NCI-H510A treated with DMSO at 0.1 percent for 48 hours (cell line): Measurements from ENCODE around the gene PRKN.
"Not testable (repeated sequence)": the region's sequence is repeated elsewhere in the genome, so short reads cannot be mapped to it uniquely, and the experiment has no call there.

Experiments
- DNase-seq: peaks from one replicate; lab custom pipeline; 2025; lab: John Stamatoyannopoulos, UW

The PRKN gene

DNA sequence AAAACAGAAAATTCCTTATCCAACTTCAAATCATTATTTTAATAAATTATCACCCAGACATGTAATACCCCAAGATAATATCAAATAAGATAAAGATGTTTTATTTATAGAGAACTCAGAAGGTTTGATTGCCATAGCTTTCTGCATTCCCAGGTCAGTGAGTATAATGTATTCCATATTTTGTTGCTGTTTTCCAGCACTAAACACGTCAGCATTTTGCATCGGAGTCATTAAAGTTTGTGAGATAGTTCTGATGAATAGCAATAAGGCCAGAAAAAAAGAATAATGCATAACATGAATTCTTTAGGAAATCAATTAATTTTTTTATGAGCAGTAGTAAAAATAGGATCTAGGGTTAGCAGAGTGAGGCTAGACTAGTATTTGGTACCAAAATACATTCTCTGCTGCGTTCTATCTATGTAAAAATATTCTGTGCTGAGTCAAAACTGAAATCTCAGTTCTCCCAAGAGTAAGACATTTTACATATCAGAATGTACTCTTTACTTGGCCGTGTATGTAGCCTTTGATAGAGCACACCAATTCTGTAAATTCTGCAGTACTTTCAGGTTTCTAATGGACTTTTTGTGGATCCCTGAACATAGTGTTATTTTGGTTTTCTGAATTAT, 1183.8 kb downstream of the PRKN start:
- no peak for DNase-seq

DNA sequence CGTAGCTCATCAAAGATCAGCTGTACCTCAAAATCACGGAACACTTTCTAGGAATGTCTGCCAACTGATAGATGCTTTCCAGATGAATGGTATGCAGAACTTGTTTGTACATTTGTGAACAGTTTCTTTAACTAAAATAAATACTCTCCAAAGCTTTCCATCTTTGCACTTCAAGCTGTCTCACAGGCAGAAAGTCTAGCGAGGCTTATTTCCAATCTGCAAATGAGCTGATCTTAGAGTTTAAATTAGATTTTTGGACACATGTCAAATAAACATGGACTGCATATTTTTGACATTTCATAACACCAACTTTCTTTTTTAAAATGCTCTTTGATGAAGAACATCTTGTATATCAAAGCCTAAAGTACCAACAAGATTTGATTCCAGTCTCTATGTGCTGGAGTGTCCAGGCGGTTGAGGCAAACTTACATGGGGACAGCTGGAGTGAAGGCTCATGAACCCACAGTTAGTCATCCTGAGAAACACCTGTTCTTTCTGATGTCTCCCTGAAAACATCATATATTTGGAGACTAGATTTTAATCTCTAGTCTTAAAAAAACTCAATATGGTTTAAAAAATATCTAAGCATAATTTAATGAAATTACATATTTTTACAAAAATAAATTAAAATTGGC, 1185.1 kb downstream of the PRKN start:
- DNase-seq = no peak

DNA sequence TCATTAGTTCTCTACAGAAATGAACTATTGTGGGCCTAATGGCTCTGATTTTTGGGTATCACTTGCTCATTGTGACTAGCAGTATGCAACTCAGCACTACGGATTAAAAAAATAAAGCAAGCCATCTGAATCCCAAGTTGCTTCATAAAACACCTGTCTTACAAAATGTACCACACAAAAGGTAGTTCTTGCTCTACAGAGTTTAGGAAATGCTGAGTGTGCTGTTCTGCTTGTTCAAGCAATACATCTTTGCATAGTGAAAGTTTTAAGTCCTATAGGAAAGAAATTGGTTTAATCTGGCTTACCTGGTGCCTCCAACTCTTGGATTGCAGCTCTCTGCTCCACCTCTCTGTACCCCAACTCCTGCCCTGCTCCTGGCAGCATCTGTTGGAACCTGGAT, 1187.0 kb downstream of the PRKN start:
- DNase-seq = no peak

DNA sequence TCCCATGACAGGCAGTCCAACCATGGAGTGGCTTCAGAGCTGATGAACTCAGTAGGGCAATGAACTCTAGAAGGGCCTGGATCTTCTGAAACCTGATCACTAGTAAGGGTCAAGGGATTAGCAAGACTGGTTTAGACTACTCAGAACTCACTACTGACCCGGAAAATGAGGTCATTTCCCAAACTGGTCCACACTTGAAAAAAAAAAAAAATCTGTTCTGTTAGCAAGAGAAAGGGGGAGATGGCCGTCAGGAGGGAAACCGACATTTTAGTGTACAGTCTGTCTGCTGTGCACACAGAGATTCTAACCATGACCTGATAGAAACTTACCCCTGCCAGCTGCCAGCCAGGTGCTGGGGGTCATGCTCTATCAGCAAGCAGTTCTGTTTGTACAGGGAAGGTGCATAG, 1191.3 kb downstream of the PRKN start:
- DNase-seq = no peak

DNA sequence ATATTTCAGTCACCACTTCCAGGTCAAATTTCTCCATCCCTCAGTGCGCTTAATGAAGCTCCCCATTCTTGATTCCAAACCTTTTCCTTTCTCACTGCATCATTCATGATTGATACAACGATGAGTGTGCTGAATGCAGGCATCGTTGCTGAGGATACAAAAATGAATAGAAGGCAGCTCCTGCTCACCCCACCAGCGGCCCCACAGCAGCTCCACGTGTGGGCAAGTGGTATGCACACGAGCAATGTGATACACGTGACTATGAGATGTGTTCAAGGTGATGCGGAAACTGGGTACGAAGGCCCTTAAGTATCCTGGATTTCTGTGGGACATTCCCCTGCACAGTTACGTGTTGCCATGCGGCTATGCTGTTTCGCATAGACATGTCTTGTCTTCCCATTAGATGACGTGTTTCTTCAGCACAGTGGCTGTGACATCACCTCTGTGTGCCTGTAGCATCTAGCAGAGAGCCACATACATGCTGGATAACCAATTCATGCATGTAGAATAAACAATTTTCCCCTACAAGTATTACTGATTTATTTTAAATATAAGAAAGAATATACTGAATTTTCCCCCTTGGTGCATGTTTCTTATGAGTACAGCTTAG, 1193.2 kb downstream of the PRKN start:
- no peak for DNase-seq

DNA sequence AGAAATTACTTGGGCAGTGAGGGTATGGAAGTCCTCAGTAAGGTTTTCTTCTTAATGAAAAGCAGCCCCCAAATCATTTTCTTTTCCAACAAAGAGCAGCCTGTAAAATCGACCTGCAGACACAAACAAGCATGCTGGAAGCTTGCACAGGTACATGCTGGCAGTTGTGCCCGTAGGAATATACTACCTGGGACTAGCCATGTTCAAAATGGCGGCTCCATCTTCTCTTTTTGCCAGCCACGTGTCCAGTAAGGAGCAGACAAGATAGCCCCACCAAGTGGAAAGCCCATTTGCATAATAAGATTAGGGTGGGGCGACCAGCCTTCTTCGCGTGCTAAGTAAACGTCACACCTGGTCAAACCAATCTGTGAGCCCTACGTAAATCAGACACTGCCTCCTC, 1194.3 kb downstream of the PRKN start:
- no peak for DNase-seq

DNA sequence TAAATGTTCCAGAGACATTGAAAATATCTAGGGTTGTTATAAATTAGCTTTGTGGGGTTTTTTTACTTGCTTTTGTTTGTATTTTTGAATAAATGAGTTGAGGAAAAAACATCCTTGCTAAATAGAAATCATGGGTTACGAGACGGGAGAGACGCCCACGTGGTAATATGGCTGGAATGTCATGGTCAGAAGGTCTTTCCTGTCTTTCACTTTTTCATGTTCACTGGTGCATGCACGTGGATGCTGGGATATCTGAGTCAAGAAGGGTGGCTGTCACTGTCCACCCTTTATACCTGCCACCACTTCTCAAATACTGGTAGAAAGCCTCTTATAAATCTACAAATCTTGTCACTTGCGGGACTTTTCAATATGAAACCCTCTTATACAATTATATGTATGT, 1195.0 kb downstream of the PRKN start:
- no peak for DNase-seq

DNA sequence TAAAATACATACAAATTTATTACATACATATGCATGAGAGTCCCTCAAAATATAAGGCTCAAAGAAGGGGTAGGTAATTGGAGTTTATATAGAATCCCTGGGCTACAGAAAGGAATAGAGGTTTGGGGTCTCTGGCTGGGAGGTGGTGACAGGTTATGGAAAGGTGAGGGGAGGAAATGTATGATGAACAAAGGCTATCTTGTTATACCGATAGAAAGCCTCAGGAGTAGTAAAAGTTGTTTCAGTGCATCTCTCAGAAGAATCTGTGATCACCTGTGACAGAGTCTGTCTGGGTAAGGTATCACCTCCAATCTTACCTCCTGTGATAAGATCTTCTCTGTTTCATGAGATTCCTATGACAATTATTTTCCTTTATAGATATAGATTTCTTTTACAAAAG, 1200.8 kb downstream of the PRKN start:
- no peak for DNase-seq

DNA sequence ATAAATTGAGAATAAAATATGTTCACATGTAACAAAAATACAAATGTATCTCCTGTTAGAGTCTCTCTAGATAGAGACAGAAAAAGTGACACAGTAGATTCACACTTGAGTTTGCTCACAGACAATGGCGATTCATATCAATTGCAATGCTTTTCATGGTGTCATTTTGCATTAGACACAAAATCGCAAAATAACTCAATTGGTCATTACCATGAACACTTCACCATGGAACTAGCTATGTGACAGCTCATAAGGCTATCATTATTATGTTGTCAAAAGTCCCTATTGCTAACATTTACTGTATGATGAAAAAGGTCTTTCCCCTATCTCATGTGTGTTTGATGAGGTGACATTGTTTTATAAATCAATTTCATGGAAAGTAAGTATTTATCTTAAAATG, 1204.2 kb downstream of the PRKN start:
- no peak for DNase-seq

DNA sequence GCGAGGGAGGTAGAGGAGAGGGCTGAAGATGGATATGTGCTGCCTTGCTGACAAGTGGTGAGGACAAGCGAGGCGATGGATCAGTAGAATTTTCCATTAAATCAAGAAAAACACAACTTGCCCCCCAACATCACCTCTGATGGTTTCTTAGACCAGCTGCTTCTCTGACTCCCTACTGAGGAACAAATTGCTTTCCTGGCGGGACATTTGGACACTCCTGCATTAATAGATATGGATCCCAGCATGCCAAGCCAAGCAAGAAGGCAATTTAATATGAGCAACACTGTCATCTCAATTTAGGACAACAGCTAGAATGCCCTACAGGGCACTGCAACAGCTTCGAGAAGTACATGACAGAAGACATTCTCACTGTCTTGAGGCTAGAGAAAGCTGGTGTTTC, 1205.3 kb downstream of the PRKN start:
- no peak for DNase-seq

DNA sequence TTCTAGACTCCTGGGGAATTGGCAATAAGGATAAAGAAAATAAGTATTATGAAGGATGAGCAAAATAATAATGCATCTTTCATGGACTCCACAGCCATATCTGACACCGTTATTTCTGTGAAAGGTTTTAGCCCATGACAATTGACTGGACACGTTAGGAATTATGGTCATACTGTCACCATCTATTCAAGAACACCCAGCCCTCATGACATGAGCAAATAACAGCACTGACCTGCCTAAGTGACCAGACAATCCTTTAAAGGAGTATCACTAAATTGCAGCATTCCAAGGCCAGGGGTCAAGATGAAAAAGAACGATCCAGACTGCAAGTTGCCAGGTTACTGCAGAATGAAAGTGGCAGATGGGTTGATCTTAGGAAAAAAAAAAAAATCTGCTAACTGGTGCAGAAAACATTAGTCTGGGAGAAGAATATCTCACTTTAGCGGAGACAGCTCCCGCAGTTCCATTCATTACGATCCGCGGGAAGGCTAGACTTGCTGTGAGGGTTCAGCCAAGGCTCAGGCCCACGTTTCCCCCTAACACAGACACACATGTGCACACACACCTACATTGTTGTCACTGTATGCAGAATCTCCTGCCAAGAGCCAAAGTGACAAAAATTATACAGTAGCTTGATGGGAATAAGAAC, 1216.0 kb downstream of the PRKN start:
- DNase-seq = no peak

DNA sequence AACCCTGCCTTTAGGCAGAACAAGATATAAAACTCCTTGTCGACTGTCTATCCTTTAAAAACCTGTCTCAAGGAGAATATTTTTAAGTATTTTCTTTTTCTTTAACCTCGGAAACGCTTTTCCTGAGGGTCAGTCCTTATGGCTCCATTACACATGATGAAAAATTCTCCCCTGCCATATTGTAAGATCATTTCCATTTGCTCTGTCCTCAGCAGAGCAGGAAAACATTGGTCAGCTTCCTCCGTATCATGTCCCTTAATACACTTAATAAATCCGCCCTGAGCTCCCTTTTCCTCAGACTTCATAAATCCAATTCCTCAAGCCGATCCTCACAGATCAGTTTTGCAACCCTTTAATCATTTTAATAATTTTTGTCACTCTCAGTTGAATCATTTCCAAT, 1219.2 kb downstream of the PRKN start:
- DNase-seq = no peak

DNA sequence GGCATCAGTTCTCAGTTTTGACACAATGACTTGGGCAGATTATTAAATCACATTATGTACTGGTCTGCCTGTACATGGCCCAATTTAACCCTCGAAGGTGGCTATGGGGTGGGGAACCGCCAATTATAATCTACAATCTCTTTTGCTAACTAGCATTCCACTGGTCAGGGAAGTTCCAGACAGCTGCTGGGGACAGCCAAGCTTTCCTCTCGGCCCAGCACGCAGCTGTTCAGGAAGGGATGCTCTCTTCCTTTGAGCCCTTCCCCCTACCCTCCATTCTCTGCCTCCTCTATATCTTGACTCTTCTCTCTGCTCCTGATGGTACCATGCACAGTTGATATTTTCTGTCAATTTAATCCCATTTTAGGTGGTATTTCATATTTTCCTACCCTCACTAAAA, 1220.2 kb downstream of the PRKN start:
- no peak for DNase-seq

DNA sequence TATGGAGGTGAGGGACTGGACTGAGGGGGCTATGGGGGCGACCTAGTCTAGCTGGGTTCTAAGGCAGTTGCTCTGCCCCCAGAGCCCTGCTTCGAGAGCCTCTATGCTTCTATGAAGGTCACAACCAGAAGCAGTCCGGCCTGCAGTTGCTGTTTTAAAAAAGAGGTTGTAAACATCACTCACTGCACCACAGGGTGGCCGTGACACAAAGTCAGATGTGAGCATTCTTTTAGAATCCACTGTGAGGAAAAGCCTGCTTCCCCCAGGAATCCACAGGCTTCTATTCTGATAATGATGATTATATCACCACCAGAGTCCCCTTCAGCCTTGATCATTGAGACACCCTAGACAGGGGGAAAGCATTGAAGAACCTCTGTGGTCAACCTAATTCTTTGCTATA, 1224.0 kb downstream of the PRKN start:
- DNase-seq = no peak

DNA sequence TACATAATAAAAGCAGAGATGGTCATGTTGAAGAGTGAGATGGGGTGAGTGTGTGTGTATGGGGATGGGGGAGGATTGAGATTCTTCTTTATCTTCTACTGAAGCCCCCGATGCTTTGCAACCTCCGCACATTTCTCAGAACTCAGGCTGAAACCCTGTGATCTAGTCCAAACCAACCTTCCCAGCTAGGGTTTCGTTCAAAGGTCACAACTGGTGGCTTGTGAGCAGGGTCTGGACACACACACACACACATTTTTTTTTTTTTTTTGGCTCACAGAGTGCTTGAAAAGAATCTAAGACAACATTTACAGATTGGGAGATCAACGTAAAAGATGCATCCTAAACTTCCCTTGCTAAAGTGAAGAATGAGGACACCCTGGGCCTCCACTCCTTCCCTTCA, 1228.7 kb downstream of the PRKN start:
- no peak for DNase-seq

DNA sequence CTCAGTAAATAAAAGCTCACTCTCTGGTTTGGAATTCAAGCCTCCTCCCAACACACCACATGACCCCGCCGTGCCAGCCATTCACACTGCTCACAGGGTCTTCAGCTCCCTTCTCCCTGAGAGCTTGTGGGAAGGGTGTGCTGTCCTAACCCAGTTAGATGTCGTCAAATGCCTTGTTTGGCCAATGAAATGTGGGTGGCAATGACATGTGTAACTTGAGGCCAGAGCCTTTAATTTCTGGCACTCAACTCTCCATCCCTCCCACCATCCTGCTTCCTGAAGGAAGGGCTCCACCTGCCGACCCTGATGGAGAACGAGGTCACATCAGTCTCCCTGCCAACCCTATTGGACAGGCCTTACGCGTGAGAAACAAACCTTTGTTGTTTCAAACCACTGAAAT, 1229.2 kb downstream of the PRKN start:
- no peak for DNase-seq

DNA sequence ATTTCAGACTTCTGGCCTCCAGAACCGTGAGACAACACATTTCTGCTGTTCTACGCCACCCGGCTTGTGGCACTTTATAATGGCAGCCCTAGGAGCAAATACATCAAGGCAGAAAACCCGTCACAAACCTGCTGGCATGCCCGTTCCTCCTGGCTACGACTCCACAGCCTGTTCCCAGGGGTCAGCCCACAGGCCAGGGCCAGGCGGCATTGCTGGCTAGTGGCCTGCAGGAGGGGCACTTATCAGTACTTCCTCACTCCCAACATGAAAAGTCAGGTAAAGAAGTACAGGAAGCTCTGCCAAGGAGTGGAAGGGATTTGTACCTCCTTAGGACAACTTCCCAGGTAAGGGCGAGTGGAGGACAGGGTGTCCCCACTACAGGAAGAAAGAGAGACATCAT, 1230.6 kb downstream of the PRKN start:
- no peak for DNase-seq

DNA sequence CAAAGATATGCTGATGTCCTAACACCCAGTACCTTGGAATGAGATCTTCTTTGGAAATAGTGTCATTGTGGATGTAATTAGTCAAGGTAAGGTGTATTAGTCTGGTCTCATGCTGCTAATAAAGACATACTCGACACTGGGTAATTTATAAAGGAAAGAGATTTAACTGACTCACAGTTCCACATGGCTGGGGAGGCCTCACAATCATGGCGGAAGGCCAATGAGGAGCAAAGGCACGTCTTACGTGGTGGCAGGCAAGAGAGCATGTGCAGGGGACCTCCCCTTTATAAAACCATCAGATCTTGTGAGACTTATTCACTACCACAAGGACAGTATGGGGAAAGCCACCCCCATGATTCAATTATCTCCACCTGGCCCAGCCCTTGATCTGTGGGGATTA, 1231.3 kb downstream of the PRKN start:
- not testable (repeated sequence) for DNase-seq

DNA sequence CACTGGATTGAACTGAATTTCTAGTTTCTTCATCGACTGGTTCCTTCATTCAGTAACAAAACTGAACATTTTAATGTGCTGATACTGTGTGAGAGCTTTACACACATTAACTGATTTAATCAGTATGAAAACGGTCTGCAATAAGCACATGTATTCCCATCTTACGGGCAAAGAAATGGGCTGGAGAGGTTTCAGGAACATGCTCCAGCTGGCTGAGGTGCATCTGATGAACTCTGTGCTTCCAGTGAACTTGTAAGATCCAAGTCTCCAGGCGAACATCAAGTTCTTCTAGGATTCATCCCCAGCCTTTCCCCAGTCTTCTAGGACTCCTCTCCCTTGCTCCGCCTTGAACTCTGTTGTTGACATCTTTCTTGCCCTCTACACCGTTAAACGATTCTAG, 1233.0 kb downstream of the PRKN start:
- no peak for DNase-seq

DNA sequence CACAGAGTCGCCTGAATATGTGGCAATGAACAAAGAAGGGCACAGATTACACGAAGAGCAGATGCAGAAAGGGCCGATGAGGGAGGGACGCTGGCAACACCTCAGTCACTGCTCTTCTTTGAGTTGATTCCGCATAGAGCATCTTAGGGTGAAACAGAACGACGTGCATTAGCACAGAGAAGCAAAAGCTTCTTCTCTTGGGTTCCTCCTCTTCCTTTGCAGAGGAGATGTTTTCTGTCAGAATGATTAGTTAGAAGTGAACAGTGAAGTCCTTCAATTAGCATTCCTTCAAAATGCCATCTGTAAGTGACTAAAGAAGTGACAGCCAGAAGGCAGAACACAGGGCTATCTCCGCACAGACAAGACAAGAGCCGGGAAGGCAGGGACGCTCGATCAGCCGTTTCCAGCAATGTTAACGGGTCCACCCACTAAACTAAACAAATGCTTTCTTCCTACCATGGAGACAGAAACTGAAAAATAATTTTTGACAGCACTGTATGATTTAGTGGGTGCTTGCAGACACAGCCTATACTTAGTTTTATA, 1233.9 kb downstream of the PRKN start:
- no peak for DNase-seq

DNA sequence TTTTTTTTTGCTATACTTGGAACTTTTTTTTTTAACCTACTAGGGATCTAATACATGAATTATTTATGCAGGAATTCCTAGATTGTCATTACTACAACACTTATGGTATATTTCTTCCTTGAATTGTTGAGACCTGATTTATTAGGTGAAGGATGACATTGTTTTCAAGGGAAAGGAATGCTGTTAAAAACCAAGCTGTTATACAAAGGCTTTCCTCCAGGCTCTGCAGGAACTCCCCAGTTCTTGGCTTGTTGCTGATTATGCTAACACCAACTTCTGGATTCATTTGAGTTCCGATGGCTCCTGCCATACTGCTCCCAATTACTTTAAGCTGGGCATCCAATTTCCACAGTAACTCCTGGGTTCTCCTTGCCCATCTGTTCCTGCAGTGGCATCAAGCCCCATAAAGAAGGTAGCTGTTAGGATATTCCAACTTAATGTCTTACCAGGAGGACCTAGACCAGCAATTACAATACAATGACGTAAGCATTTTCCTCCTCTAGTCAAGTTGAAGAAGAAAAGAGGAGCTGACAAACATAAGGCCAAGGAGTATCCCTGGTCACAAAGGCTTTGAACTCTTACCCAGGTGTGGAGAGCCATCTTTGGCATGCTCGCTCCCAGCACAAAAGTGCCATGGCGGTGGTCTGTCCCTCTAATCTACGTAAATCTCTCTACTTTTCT, 1237.8 kb downstream of the PRKN start:
- no peak for DNase-seq

DNA sequence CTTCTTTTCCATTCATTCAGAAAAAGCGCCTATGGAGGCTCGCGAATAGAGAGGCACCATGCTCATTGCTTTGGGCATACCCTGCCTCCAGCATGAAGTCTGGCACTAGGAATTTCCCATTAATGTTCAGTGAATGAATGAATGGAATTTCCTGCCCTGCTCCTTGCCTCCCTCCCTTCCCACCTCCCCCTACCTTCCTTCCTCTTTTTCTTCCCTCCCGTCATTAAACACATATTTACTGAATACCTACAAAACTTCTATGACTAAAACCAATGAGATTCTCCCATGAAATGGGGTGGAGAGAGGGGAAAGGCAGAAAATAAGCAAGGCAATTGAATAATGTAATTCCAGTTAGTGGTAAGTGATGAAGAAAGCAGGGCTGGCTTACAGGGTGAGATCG, 1239.9 kb downstream of the PRKN start:
- DNase-seq = no peak

DNA sequence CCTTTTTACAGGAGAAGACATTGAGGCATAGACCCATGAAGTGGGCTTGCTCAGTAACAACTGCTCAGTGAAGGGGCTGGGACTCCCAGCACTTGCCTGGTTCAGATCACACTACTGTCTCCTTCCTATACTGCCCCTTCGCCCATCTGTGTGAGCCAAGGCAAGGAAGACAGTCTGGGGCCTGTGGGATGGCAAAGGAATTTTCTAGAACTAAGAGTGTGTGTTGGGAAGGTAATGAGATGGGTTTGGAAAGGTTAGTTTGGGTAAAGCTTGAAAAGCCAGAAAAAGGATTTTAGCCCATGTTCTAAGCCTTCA, 1240.4 kb downstream of the PRKN start:
- no peak for DNase-seq
